Mucosa of descending colon (tissue), 3 donors: ENCODE results near the gene PXN. TPM values are rescaled to one million over a fixed set of nuclear protein-coding genes. Genes with fewer than 3 reads are reported as not detected.
A peak's percentile ranks its signal among the peaks of the same experiment; 100 is the strongest.

Source experiments
- ATAC-seq: fragments of 200-7000 bp; cut with Tn5 transposase; one replicate; pipeline ENCODE4 v1.9.1; 2020; ENCODE audit warnings: mild to moderate bottlenecking, moderate library complexity
- DNase-seq, 3 donors: peaks; one replicate each; pipeline ENCODE4 v3.0.0-alpha.2; 2020
- H3K36me3 ChIP-seq: fragments of 200-600 bp; one replicate; pipeline ENCODE4 v1.8.0; 2021; ENCODE audit warnings: low read depth, mild to moderate bottlenecking
- H3K4me1 ChIP-seq: fragments of 200-600 bp; one replicate; pipeline ENCODE4 v1.8.0; 2021; ENCODE audit warnings: low read depth, mild to moderate bottlenecking
- H3K4me3 ChIP-seq: fragments of 200-600 bp; one replicate; pipeline ENCODE4 v1.8.0; 2021; ENCODE audit warnings: mild to moderate bottlenecking
- H3K9me3 ChIP-seq: fragments of 200-600 bp; one replicate; pipeline ENCODE4 v1.8.0; 2021; ENCODE audit warnings: mild to moderate bottlenecking
- CTCF ChIP-seq: fragments of 200-600 bp; IDR thresholded peaks from one replicate; pipeline ENCODE4 v1.8.0; 2022; ENCODE audit warnings: antibody characterized with exemption, mild to moderate bottlenecking
- intact Hi-C, 2 donors: fragments of 100-400 bp; cut with DNase I in 1 of 2; cut with micrococcal nuclease in 1 of 2; formaldehyde crosslinking; loops; one replicate each; pipeline versions ENCODE4 v1.11.0 to v1.11.1; 2022; cut with DNase I, micrococcal nuclease
- total RNA-seq, 3 donors: library from RNA; stranded (reverse); fragmentation: NEBNext Ultra II Directional in 2 of 3; extraction: Animal tissue kit (Norgen Biotek cat#: 25700) in 2 of 3; gene quantifications; one replicate each; pipeline versions ENCODE4 v1.2.1 to v1.2.4, GENCODE V29; 2021 to 2023
- donor health status: DM: no; HTN: no; CAD: no; lungs with moderate emphysema.
- donor health status: DM: no; HTN: no; CAD: no.
- donor health status: DM: no; HTN: yes; CAD: no.

The PXN gene
- total RNA-seq, 3 donors from 2014 or later = 117 to 167 (median 146) TPM

GRCh38 chr12:120264086-120264903 lies 1.2 kb downstream of the PXN start:
- no peak for DNase-seq

DNA sequence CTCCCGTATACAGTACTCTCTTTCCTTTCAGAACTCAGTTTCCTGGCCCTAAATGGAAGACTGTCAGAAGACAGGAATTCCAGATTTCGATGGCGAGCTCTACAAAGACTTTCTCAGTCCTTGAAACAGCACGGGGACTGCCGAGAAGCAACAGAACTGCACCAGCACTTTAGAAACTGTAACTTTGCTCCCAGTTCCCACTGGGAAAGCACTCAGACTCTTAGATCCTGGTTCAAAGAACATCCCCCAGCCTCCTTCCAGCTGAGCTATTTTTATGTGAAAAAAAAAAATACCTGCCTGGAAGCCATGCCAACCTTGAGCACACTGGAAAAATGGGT lies 1.8 kb downstream of the PXN start:
- no peak overlapping the region for H3K4me3 ChIP-seq
- intact Hi-C loops = no loop called here

More at GRCh38 chr12:120264086-120264903, 1.2 kb downstream of the PXN start:
- ATAC-seq = no peak
- H3K36me3 ChIP-seq = no peaks in the 10 kb centered on the region
- no peaks in the 10 kb centered on the region for H3K9me3 ChIP-seq
- H3K4me3 ChIP-seq = no peak overlapping the region
- intact Hi-C loops = no loop called here
- H3K4me1 ChIP-seq = peaks cover 33% of the 10 kb centered on the region
- TF ChIP-seq CTCF = no peak

GRCh38 chr12:120262852-120263747 lies 2.4 kb downstream of the PXN start:
- ATAC-seq (no peak), DNase-seq (no peak)

More for the DNA sequence above, 1.8 kb downstream of the PXN start:
- Histone ChIP-seq H3K9me3 (no peaks in the 10 kb centered on the region), H3K4me1 (peaks cover 33% of the 10 kb centered on the region), H3K36me3 (no peaks in the 10 kb centered on the region)
- no peak for TF ChIP-seq CTCF
- no peak for DNase-seq
- no peak for ATAC-seq

DNA sequence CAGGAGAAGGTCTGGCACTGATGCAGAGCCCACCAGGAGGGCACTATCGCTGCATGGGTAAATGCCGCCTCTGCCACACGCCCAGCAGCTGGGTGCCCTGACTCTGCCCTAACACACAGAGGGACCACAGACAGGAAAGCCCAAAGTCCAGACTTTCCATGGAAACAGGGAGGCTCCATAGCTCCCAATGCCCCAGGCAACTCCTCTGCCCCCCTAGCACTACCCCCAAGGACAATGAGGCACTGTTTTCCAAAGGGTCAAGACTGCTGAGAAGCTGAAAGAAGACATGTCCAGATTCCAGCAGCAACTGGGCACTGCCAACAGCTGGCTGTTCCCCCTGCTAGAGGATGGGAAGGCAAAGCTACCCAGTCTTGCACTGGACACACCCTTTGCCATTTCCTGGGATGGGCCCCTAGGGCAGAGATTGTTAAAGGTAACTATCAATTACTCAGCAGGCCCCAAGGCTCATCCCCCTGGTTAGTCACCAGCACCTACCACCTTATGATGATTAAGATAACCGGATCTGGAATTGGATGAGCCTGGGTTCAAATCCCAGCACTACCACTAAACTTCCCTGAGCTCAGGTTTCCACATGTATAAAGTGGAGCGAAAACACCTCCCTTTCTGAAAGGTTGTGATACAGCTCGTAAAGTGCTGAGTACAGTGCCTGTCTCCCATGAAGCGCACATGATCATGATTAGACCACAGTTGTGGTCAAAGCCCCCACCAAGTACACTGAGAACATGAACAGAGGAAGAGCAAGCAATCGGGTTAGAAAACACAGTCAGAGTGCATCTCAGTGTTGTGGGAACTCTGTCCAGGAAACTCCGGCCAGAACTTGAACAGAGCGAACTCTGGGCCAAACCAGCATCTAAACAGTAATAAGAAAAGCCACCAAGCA lies 3.3 kb downstream of the PXN start:
- intact Hi-C loops = no loop called here
- Histone ChIP-seq H3K4me1 (peaks cover 33% of the 10 kb centered on the region), H3K9me3 (no peaks in the 10 kb centered on the region), H3K4me3 (no peak overlapping the region), H3K36me3 (no peaks in the 10 kb centered on the region)
- DNase-seq (peak in 1 of 3 donors; percentile 30), ATAC-seq (peak; percentile 52)
- TF ChIP-seq CTCF = no peak

More at GRCh38 chr12:120262852-120263747, 2.4 kb downstream of the PXN start:
- Histone ChIP-seq H3K4me1 (peaks cover 33% of the 10 kb centered on the region), H3K4me3 (no peak overlapping the region), H3K9me3 (no peaks in the 10 kb centered on the region), H3K36me3 (no peaks in the 10 kb centered on the region)
- TF ChIP-seq CTCF = no peak
- intact Hi-C loops = no loop called here

DNA sequence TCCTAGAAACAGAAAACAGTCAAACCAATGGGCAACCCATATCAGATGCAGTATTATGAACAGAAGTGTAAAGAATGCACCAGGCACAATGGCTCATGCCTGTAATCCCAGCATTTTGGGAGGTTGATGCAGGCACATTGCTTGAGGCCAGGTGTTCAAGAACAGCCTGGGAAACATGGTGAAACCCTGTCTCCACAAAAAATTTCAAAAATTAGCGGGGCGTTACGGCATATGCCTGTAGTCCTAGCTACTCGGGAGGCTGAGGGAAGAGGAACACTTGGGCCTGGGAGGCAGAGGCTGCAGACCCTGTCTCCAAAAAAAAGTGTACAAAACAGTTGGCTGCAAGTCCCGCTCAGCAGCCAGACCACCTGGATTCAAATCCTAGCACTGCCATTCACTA lies 4.9 kb downstream of the PXN start:
- Histone ChIP-seq H3K4me3 (no peak overlapping the region), H3K36me3 (no peaks in the 10 kb centered on the region), H3K4me1 (peaks cover 37% of the 10 kb centered on the region), H3K9me3 (no peaks in the 10 kb centered on the region)
- DNase-seq = no peak
- no peak for TF ChIP-seq CTCF
- no peak for ATAC-seq
- intact Hi-C loops = no loop called here
